DND-41 (cell line): ENCODE results near the gene HOXD9.
A peak's percentile ranks its signal among the peaks of the same experiment; 100 is the strongest.

Experiments
- ATAC-seq: fragments of 200-7000 bp; cut with Tn5 transposase; 3 replicates; pipeline ENCODE4 v1.9.1; 2021; ENCODE audit warnings: low read depth; ENCODE audit not compliant: insufficient read depth
- DNase-seq: peaks from one replicate; pipeline ENCODE4 v3.0.0-alpha.2; 2020
- H2AFZ ChIP-seq: 2 replicates; pipeline ENCODE4 v1.6.0; 2012; ENCODE audit warnings: low read depth, low read length
- H3K27ac ChIP-seq: 2 replicates; pipeline ENCODE4 v1.5.1; 2012; ENCODE audit warnings: low read length, inconsistent platforms
- H3K27me3 ChIP-seq: fragments of 200-600 bp; sonication (generic); 2 replicates; pipeline ENCODE4 v1.6.0; 2012; ENCODE audit warnings: low read length, mild to moderate bottlenecking, inconsistent platforms; ENCODE audit not compliant: insufficient read depth, poor library complexity
- H3K36me3 ChIP-seq: 2 replicates; pipeline ENCODE4 v1.5.1; 2012; ENCODE audit warnings: low read length, inconsistent platforms; ENCODE audit not compliant: insufficient read depth
- H3K4me1 ChIP-seq: 2 replicates; pipeline ENCODE4 v1.5.1; 2012; ENCODE audit warnings: mild to moderate bottlenecking, low read length; ENCODE audit not compliant: insufficient read depth
- H3K4me2 ChIP-seq: 2 replicates; pipeline ENCODE4 v1.6.0; 2012; ENCODE audit warnings: mild to moderate bottlenecking, moderate library complexity, low read length, inconsistent platforms; ENCODE audit not compliant: insufficient read depth
- H3K4me3 ChIP-seq, 2 experiments: fragments of 200-600 bp in 1 of 2; shearing (Covaris generic) in 1 of 2; 2 replicates each; pipeline ENCODE4 v1.5.1; 2012 to 2016; ENCODE audit warnings: inconsistent platforms in 2 of 2, low read length in 2 of 2, mild to moderate bottlenecking in 2 of 2, low read depth in 1 of 2, moderate library complexity in 1 of 2
- H3K79me2 ChIP-seq: 2 replicates; pipeline ENCODE4 v1.6.0; 2012; ENCODE audit warnings: low read length, inconsistent platforms; ENCODE audit not compliant: insufficient read depth
- H3K9ac ChIP-seq: 2 replicates; pipeline ENCODE4 v1.6.0; 2012; ENCODE audit warnings: low read depth, mild to moderate bottlenecking, inconsistent platforms, low read length, moderate library complexity
- H3K9me3 ChIP-seq: 2 replicates; pipeline ENCODE4 v1.5.1; 2012; ENCODE audit warnings: low read length, moderate library complexity, mild to moderate bottlenecking, inconsistent platforms; ENCODE audit not compliant: insufficient read depth, severe bottlenecking
- H4K20me1 ChIP-seq: 2 replicates; pipeline ENCODE4 v1.6.0; 2012; ENCODE audit warnings: low read length; ENCODE audit not compliant: insufficient read depth
- EZH2 ChIP-seq: IDR thresholded peaks from 3 replicates; pipeline ENCODE4 v1.6.1; 2012; ENCODE audit warnings: borderline replicate concordance, low read depth, mild to moderate bottlenecking, moderate library complexity, low read length, inconsistent platforms; ENCODE audit not compliant: severe bottlenecking
- TF ChIP-seq, protein P1 (sequence below): IDR thresholded peaks from 2 replicates; pipeline ENCODE4 v1.5.1; 2012; ENCODE audit warnings: borderline replicate concordance, low read length, moderate library complexity, mild to moderate bottlenecking; ENCODE audit not compliant: poor library complexity, severe bottlenecking; ENCODE audit errors: extremely low read depth

Gene HOXD9

GRCh38 chr2:176118601-176119339 lies 3.7 kb upstream of the HOXD9 start:
- DNase-seq (peak; percentile 15), ATAC-seq (peak; percentile 55; the same call in 2 of the 3 replicates)
- Histone ChIP-seq H3K9ac (no peak overlapping the region), H3K4me3 (no peak overlapping the region), H3K4me2 (no peak overlapping the region), H3K36me3 (no peaks in the 10 kb centered on the region), H3K27ac (no peak overlapping the region), H4K20me1 (no peaks in the 10 kb centered on the region), H3K4me1 (no peaks in the 10 kb centered on the region), H2AFZ (no peak overlapping the region), H3K9me3 (no peaks in the 10 kb centered on the region), H3K27me3 (no peaks in the 10 kb centered on the region), H3K79me2 (no peaks in the 10 kb centered on the region)
- no peak for TF ChIP-seq EZH2
- TF ChIP-seq, protein P1, sequence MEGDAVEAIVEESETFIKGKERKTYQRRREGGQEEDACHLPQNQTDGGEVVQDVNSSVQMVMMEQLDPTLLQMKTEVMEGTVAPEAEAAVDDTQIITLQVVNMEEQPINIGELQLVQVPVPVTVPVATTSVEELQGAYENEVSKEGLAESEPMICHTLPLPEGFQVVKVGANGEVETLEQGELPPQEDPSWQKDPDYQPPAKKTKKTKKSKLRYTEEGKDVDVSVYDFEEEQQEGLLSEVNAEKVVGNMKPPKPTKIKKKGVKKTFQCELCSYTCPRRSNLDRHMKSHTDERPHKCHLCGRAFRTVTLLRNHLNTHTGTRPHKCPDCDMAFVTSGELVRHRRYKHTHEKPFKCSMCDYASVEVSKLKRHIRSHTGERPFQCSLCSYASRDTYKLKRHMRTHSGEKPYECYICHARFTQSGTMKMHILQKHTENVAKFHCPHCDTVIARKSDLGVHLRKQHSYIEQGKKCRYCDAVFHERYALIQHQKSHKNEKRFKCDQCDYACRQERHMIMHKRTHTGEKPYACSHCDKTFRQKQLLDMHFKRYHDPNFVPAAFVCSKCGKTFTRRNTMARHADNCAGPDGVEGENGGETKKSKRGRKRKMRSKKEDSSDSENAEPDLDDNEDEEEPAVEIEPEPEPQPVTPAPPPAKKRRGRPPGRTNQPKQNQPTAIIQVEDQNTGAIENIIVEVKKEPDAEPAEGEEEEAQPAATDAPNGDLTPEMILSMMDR = peak; percentile 65

DNA sequence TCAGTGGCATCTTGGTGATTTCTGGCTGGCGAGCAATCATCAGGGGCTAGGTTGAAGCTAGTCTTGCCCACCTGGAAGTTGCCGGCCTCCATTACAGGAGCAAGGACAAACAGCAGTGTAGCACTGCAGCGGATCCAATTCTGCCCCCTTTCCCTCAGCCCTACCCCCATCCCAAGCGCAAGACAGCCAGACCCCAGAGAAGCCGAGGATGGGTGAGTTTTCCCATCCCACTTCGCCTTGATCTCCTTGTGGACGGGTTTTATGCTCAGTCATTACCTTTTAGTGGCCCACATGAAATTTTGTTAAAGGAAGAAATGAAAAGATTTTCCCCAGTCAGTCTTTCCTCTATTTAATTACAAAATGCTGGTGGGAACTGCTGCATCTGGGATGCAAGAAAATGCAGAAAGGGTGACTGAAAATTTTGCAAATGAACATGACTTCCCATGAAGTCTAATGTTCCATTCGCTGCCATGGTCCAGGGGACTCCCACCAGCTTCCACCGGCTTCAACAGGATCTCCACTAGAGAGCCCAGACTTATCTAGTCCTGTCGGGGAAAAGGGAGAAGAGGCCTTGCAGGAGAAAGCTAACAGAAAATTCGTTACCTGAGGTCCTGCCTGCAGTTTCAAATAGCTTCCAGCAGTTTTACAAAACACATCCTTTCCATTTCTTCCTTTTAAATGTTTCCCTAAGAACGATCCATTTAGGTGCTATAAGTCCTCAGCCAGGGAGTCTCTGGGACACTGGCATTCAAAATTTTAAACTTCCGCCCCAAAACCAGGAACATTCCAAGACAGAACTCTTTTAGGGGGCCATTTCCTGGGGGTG lies 1.9 kb upstream of the HOXD9 start:
- H3K4me1 ChIP-seq = no peaks in the 10 kb centered on the region
- no peaks in the 10 kb centered on the region for H3K36me3 ChIP-seq
- TF ChIP-seq, protein P1 = no peak
- TF ChIP-seq EZH2 = no peak
- no peak overlapping the region for H3K27ac ChIP-seq
- H3K9ac ChIP-seq = no peak overlapping the region
- no peaks in the 10 kb centered on the region for H3K79me2 ChIP-seq
- no peaks in the 10 kb centered on the region for H3K9me3 ChIP-seq
- DNase-seq (no peak), ATAC-seq (no peak)
- no peak overlapping the region for H3K4me3 ChIP-seq
- no peak overlapping the region for H3K4me2 ChIP-seq
- no peak overlapping the region for H2AFZ ChIP-seq
- H3K27me3 ChIP-seq = no peaks in the 10 kb centered on the region
- no peaks in the 10 kb centered on the region for H4K20me1 ChIP-seq

DNA sequence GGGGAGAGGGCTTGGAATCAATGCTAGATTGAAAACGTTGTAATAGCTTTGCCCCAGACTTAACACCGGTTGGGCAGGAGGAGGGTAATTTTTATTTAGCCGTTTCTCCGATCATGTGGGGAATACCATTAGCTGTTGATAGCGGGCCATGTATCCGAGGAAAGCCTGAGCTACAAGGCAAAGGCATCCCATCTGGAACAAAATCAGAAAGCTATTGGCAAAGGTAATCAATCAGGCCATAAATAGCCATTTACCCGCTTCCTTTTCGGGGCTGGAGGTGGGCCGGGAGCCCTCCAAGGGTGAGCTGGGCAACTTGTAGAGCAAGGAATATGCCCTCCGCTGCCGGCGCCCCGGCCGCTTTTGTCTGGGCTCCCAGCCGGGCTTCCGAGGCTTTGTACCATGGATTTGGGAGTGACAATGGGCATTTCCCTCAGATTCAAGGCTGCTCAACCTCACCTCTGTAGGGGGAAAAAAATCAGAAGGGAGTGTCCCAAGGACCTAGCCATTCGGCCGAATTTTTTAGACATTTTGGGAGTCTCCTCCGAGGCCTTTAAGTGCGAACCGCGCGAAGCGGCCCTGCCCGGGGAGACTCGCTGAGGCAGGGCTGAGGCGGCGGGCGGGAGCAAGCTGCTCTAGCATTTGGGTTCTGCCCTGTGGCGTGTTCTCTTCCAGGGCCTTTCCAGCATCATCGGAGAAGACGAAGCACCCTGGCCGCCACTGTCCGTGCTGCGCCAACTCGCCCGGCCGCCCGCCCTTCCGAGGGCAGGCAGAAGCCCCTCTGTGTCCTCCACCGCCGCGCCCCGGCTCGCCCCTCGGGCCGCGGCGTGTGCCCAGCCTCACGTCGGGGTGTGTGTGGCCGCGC lies 1.1 kb upstream of the HOXD9 start:
- DNase-seq (no peak), ATAC-seq (no peak)
- H3K4me2 ChIP-seq = no peak overlapping the region
- H4K20me1 ChIP-seq = no peaks in the 10 kb centered on the region
- H3K9ac ChIP-seq = no peak overlapping the region
- no peaks in the 10 kb centered on the region for H3K79me2 ChIP-seq
- TF ChIP-seq EZH2 = no peak
- TF ChIP-seq, protein P1 = no peak
- no peaks in the 10 kb centered on the region for H3K9me3 ChIP-seq
- H3K4me3 ChIP-seq = no peak overlapping the region
- H3K27ac ChIP-seq = no peak overlapping the region
- H3K4me1 ChIP-seq = no peaks in the 10 kb centered on the region
- H3K27me3 ChIP-seq = no peaks in the 10 kb centered on the region
- no peak overlapping the region for H2AFZ ChIP-seq
- H3K36me3 ChIP-seq = no peaks in the 10 kb centered on the region
